ENCODE measurements around the gene STAT5B.

Gene STAT5B

DNA sequence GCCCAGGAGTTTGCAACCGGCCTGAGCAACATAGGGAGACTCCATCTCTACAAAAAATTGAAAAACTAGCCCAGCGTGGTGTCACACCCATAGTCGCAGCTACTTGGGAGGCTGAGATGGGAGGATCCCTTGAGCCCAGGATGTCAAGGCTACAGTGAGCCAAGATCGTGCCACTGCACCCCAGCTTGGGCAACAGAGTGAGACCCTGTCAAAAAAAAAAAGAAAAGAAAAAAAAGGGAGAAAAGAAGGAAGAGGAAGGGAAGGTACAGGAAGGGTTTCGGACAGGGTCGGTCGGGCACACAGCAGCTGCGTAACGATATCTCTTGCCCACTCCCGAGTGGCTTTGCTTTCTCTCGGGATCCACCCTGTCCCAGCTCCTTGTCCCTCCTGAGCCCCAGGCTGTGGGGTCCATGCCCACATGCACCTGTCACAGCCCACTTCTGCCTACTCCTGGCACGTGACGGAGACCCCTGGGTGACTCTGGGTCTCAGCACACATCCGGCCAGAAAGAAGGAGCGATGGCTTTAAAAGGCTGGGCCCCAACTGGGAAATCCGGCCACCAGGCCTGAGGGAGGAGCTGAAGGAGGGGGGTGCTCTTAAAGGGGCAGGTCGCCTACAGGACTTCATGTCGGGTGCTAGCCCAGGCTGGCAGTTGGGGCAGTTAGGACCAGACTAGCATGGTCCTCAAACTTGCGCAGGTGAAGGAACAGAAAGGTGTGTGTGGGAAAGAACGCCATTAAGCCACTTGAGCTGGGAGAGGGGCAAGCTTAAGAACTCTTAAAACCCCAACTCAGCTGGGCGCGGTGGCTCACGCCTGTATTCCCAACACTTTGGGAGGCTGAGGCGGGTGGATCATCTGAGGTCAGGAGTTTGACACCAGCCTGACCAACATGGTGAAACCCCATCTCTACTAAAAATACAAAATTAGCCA lies 82.0 kb downstream of the STAT5B start, which contains the start of gene GHDC:
Gene GHDC (minus strand): TSS at position 526 of the 931 bp plus-strand sequence. CDS start 913 bp downstream, outside the sequence.
- 63% methylated on average over 19 of the region's 24 CpGs for WGBS

DNA sequence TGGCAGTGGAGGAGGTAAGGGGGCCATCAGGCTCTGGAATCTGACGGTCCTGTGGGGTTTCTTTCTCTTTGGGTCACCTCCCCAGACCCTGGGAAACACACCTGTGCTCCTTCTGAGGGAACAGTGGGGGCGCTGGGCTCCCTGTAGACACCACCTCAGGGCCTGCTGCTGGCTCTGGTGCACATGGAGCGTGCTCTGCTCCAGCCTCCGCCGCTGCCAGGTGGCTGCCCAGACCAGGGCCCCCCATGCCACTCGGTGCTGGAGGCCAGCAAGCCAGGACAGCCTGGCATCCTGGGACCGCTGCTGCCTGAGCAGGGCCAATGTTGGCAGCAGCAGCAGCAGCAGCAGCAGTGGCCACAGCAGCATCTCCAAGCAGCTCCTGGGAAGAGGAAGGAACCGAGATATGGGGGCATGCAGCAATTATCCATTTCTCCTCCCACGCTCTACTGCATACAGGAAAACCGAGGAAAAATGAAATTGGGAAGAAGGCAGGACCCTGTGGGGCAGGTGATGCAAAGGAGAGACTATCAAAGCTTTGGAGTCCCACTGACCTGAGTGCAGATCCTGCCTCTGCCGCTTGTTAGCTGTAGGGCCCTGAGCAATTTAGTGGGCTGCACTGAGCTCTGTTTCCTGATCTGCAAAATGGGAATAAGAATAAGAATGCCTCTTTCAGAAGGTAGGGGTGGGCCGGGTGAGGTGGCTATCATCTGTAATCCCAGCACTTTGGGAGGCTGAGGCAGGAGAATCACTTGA lies 82.8 kb downstream of the STAT5B start:
- H3K27ac ChIP-seq (ENCODE audit: low read length, poor library complexity, severe bottlenecking), result no peak overlapping the region
- H3K4me1 ChIP-seq (ENCODE audit: control insufficient read depth, insufficient read depth, low read depth, low read length), result peaks cover 6% of the 10 kb centered on the region
- no peak for DNase-seq
- H4K8ac ChIP-seq (ENCODE audit: low read length), result peak overlapping the region; percentile 35
- H2BK5ac ChIP-seq (ENCODE audit: low read depth, low read length, poor library complexity, severe bottlenecking), result no peak overlapping the region
- 90% methylated on average over 11 of the region's 12 CpGs for WGBS
- H3K4ac ChIP-seq (ENCODE audit: low read depth in 1 of 2, low read length in 2 of 2), result no peak overlapping the region
- H2BK120ac ChIP-seq (ENCODE audit: low read depth, low read length), result no peak overlapping the region
- no peaks in the 10 kb centered on the region for H3K36me3 ChIP-seq (ENCODE audit: control insufficient read depth in 1 of 2, insufficient read depth in 2 of 2, low read depth in 1 of 2, low read length in 2 of 2)
- no peak overlapping the region for H3K4me2 ChIP-seq (ENCODE audit: low read length, poor library complexity, severe bottlenecking)
- H2AFZ ChIP-seq (ENCODE audit: low read depth, low read length), result no peak overlapping the region
- H3K14ac ChIP-seq (ENCODE audit: low read length in 2 of 2), result peak overlapping the region in 1 of 2 experiments; percentile 23
- H2BK12ac ChIP-seq (ENCODE audit: low read length in 2 of 2), result no peak overlapping the region
- no peak overlapping the region for H2AK5ac ChIP-seq (ENCODE audit: low read length, severe bottlenecking)
- H3K9me3 ChIP-seq (ENCODE audit: control insufficient read depth, low read length), result no peaks in the 10 kb centered on the region
- H4K91ac ChIP-seq (ENCODE audit: low read length), result no peak overlapping the region
- no peak overlapping the region for H2BK15ac ChIP-seq (ENCODE audit: low read depth, poor library complexity, severe bottlenecking)
- no peak overlapping the region for H3K18ac ChIP-seq (ENCODE audit: low read depth in 1 of 2, low read length in 2 of 2)
- H3K4me3 ChIP-seq (ENCODE audit: insufficient read depth in 1 of 2, low read depth in 1 of 2, low read length in 2 of 2), result peak overlapping the region in 1 of 2 experiments; percentile 92
- no peaks in the 10 kb centered on the region for H3K27me3 ChIP-seq (ENCODE audit: control insufficient read depth in 1 of 2, insufficient read depth in 1 of 2, low read length in 2 of 2)
- H3K9ac ChIP-seq (ENCODE audit: low read length), result peak overlapping the region; percentile 92
- no peaks in the 10 kb centered on the region for H3K79me1 ChIP-seq (replicated peaks; ENCODE audit: low read length, poor library complexity, severe bottlenecking)
- H3K23ac ChIP-seq (ENCODE audit: low read length in 2 of 2), result no peak overlapping the region

More for the DNA sequence above, 82.0 kb downstream of the STAT5B start, which contains the start of gene GHDC:
- Histone ChIP-seq H3K4me3 (ENCODE audit: insufficient read depth in 1 of 2, low read depth in 1 of 2, low read length in 2 of 2) (peak within 1 kb of the TSS; percentile 16 to 92), H2BK120ac (ENCODE audit: low read depth, low read length) (peak within 1 kb of the TSS; percentile 12), H3K4ac (ENCODE audit: low read depth in 1 of 2, low read length in 2 of 2) (peak within 1 kb of the TSS in 1 of 2 experiments; percentile 32), H2AFZ (ENCODE audit: low read depth, low read length) (peak within 1 kb of the TSS; percentile 67), H4K8ac (ENCODE audit: low read length) (peak within 1 kb of the TSS; percentile 80), H3K9me3 (ENCODE audit: control insufficient read depth, low read length) (no peaks in the 10 kb centered on the region), H2AK5ac (ENCODE audit: low read length, severe bottlenecking) (no peak within 1 kb of the TSS), H3K27me3 (ENCODE audit: control insufficient read depth in 1 of 2, insufficient read depth in 1 of 2, low read length in 2 of 2) (no peaks in the 10 kb centered on the region), H3K4me1 (ENCODE audit: control insufficient read depth, insufficient read depth, low read depth, low read length) (peaks cover 6% of the 10 kb centered on the region), H3K18ac (ENCODE audit: low read depth in 1 of 2, low read length in 2 of 2) (peak within 1 kb of the TSS; percentile 3 to 79), H3K79me1 (replicated peaks; ENCODE audit: low read length, poor library complexity, severe bottlenecking) (no peaks in the 10 kb centered on the region), H4K91ac (ENCODE audit: low read length) (peak within 1 kb of the TSS; percentile 28), H3K4me2 (ENCODE audit: low read length, poor library complexity, severe bottlenecking) (no peak within 1 kb of the TSS), H3K23ac (ENCODE audit: low read length in 2 of 2) (no peak within 1 kb of the TSS), H2BK12ac (ENCODE audit: low read length in 2 of 2) (peak within 1 kb of the TSS in 1 of 2 experiments; percentile 21), H3K36me3 (ENCODE audit: control insufficient read depth in 1 of 2, insufficient read depth in 2 of 2, low read depth in 1 of 2, low read length in 2 of 2) (peaks cover 0 to 6% of the 10 kb centered on the region in 2 experiments), H3K27ac (ENCODE audit: low read length, poor library complexity, severe bottlenecking) (no peak within 1 kb of the TSS), H2BK5ac (ENCODE audit: low read depth, low read length, poor library complexity, severe bottlenecking) (no peak within 1 kb of the TSS), H3K9ac (ENCODE audit: low read length) (peak within 1 kb of the TSS; percentile 92), H3K14ac (ENCODE audit: low read length in 2 of 2) (peak within 1 kb of the TSS in 1 of 2 experiments; percentile 53), H2BK15ac (ENCODE audit: low read depth, poor library complexity, severe bottlenecking) (no peak within 1 kb of the TSS)
- peak; percentile 57 for DNase-seq

DNA sequence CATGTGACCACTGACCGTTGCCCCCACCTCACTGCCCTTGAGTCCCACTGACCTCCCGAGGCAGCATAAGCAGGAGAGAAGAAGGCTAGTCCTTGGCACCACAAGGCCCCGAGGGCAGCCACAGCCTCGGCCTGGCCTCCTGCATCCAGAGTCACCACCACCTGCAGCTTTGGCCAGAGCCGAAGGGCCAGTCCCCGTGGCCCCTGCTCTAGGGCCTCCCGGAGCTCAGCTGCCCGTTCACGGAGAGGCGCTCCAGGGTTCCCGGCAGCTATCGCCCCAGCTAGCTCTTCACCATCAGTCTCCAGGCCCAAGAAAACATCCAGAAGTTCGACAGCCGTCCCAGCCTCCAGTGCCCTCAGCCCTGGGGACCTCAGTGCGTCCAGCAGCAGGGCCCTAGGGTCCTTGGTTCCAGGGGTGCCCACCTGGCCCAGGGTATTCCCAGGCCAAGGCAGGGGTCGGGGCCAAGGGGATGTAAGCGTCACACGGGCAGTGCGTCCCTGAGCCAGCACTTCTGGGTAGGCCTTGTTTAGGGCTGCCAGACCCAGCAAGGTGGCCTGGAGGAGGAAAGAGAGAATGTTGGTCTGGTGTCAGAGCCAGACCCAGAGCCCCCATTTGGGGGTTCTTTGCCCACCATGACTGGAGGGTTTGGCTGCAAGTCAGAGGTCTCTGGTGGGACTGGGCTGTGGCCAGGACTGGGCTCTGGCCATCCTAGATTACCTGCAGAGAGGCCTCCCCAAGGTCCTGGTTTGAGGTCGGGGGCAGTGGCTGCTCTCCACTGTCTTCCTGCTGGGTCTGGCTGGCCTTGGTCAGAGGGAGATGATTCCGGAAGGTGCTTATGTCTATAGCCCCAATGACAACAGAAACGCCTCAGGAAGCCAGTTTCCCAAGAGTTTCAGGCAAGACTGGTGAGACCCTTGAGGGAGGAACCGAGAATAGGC lies 83.7 kb downstream of the STAT5B start:
- H2BK120ac ChIP-seq (ENCODE audit: low read depth, low read length), result no peak overlapping the region
- H3K4me2 ChIP-seq (ENCODE audit: low read length, poor library complexity, severe bottlenecking), result no peak overlapping the region
- H2AFZ ChIP-seq (ENCODE audit: low read depth, low read length), result no peak overlapping the region
- no peak overlapping the region for H4K91ac ChIP-seq (ENCODE audit: low read length)
- no peak overlapping the region for H3K27ac ChIP-seq (ENCODE audit: low read length, poor library complexity, severe bottlenecking)
- H3K36me3 ChIP-seq (ENCODE audit: control insufficient read depth in 1 of 2, insufficient read depth in 2 of 2, low read depth in 1 of 2, low read length in 2 of 2), result no peaks in the 10 kb centered on the region
- H2AK5ac ChIP-seq (ENCODE audit: low read length, severe bottlenecking), result no peak overlapping the region
- H3K18ac ChIP-seq (ENCODE audit: low read depth in 1 of 2, low read length in 2 of 2), result no peak overlapping the region
- no peak overlapping the region for H2BK12ac ChIP-seq (ENCODE audit: low read length in 2 of 2)
- H2BK5ac ChIP-seq (ENCODE audit: low read depth, low read length, poor library complexity, severe bottlenecking), result no peak overlapping the region
- H3K79me1 ChIP-seq (replicated peaks; ENCODE audit: low read length, poor library complexity, severe bottlenecking), result no peaks in the 10 kb centered on the region
- no peak overlapping the region for H2BK15ac ChIP-seq (ENCODE audit: low read depth, poor library complexity, severe bottlenecking)
- no peak overlapping the region for H3K14ac ChIP-seq (ENCODE audit: low read length in 2 of 2)
- no peak overlapping the region for H3K4me3 ChIP-seq (ENCODE audit: insufficient read depth in 1 of 2, low read depth in 1 of 2, low read length in 2 of 2)
- no peak overlapping the region for H3K4ac ChIP-seq (ENCODE audit: low read depth in 1 of 2, low read length in 2 of 2)
- no peak overlapping the region for H3K23ac ChIP-seq (ENCODE audit: low read length in 2 of 2)
- no peaks in the 10 kb centered on the region for H3K9me3 ChIP-seq (ENCODE audit: control insufficient read depth, low read length)
- WGBS, result 90% methylated on average over 23 of the region's 23 CpGs
- H3K9ac ChIP-seq (ENCODE audit: low read length), result no peak overlapping the region
- no peak overlapping the region for H4K8ac ChIP-seq (ENCODE audit: low read length)
- no peak for DNase-seq
- no peaks in the 10 kb centered on the region for H3K27me3 ChIP-seq (ENCODE audit: control insufficient read depth in 1 of 2, insufficient read depth in 1 of 2, low read length in 2 of 2)
- H3K4me1 ChIP-seq (ENCODE audit: control insufficient read depth, insufficient read depth, low read depth, low read length), result peaks cover 6% of the 10 kb centered on the region
